HG03342 (cell line): ENCODE results near the gene CDC25A.
"Not testable (repeated sequence)": the region's sequence is repeated elsewhere in the genome, so short reads cannot be mapped to it uniquely, and the experiment has no call there.

Experiments used
- ATAC-seq: cut with Tn5 transposase; IDR thresholded peaks from one replicate; pipeline ENCODE4 v1.9.1; 2021; ENCODE audit warnings: mild to moderate bottlenecking, moderate library complexity; ENCODE audit not compliant: unreplicated experiment

Gene CDC25A

DNA sequence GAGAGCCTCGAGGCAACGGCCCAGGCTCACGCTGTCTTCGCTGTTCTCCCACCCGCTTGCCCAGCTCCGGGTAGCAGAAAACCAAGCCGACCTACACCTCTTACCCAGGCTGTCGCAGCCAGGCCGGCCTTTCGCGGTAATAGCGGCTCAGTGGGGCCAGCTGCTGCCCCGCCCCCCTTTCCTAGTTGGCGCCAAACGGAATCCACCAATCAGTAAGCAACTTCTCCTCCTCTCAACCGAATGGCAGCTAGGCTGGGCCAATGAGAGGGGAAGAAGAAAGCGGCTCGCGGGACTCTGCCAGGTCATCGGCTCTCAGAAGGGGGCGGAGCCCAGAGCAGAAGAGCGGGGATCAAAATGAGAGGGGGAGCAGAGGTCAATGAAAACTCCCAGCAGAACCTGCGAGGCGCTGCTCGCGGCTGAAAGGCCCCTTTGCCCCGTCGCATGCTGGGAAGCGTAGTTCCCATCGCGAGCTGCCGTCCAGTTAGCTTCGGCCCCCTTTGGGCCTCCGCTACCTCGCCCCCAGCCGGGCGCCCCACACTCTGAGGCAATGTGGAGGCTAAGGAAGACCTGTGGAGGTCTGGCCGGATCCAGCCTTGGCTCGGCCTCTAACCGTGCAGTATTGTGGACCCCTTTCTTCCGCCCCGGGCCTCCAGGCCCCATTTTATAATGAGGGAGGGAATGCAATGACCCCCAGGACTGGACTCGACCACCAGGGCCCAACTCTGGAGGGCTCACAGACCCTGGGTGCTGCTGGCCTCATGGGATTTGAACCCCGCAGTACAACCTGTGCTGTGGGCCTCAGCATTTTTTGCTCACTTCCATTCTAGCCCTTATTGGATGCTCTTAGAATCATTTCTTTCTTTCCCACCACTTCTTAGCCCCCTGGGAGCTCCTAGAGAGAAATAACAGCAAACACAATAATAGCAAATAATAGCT lies at the start of gene CDC25A:
Gene CDC25A, minus strand, starts transcription at position 152 of the 936 bp plus-strand sequence. CDS start 470 bp downstream, outside the sequence.
- ATAC-seq, result peak; percentile 95

DNA sequence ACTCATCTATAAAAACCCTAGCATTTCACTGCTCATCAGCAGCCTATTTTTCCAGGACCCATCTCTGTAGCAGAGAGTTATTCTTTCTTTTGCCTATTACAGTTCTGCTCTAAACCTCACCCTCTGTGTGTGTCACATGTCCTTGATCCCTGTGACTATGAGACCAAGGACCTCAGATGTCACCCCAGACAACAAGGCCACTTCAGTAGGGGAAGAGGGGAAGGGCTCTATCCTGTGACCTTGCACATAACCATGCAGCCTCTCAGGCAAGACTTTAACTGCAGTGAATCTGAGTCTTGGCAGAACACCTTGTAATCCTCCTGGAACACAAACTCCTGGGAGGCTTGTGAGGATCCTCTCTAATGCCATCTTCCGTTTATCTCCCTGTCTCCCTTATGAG lies 48.3 kb upstream of the CDC25A start:
- ATAC-seq, result no peak

DNA sequence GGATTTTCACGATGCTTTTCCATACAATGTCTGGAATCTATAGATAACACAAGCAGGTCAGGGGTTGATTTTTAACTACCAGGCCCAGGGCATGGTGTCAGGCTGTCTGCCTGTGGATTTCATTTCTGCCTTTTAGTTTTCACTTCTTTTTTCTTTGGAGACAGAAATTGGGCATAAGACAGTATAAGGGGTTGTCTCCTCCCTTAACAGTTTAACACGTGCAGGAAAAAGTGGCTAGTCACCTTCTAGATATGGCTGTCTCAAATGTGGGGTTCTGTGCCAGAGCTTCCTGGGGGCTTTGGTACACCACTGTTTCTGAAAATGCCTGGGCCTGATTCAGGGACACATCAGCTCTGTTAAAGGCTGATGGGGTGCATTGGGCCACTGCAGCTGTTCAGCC lies 45.3 kb upstream of the CDC25A start:
- ATAC-seq, result no peak

- ATAC-seq, result peak; percentile 70
Measured at GRCh38 chr3:48232734-48233133, 44.5 kb upstream of the CDC25A start.

GRCh38 chr3:48232232-48232631 lies 44.0 kb upstream of the CDC25A start:
- ATAC-seq, result no peak

- ATAC-seq, result no peak
Measured at GRCh38 chr3:48226939-48227338, 38.7 kb upstream of the CDC25A start.

- ATAC-seq, result no peak
Measured at GRCh38 chr3:48225587-48225986, 37.4 kb upstream of the CDC25A start.

GRCh38 chr3:48222616-48223513 lies 34.6 kb upstream of the CDC25A start, which contains the start of gene CAMP:
Gene CAMP (plus strand): TSS chr3:48223495. CDS start chr3:48223512, 17 bp downstream.
- ATAC-seq, result peak; percentile 56

DNA sequence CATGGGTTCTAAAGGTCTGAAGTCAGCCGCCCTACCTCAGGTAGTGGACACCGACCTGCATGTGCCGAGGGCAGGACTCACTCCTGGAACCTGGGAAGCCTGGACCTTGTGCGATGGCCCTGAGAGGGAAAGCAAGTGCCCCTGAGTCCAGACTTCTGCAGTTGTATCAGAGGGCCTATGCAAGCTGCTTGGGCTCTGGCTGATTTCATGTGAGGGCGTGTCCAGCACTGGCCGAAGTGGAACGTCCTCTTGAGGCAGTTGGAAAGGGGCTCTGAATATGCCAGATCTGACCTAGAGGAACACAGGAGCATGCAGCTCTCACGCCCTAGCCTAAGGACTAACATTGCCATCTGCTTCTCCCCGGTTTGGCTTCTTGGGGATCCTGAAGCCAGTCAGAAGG lies 32.5 kb upstream of the CDC25A start:
- ATAC-seq, result no peak

DNA sequence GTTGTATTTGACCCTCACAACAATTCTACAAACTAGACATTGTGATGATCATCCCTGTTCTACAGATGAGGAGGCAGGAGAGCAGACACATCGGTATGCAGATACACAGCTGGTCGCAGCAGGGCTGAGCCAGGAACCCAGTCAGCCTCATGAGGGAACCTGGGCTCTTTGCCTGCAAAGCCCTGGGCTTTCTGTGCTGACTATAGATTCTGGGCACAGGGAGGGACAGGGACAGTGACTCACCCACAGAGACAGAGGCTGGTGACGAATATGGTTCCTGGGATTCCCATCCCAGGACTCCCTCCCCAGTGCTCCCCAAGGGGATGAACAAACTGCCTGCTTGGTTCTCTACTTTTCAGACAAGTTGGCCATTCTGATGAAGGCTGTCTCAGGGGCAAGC lies 31.3 kb upstream of the CDC25A start:
- ATAC-seq, result no peak

DNA sequence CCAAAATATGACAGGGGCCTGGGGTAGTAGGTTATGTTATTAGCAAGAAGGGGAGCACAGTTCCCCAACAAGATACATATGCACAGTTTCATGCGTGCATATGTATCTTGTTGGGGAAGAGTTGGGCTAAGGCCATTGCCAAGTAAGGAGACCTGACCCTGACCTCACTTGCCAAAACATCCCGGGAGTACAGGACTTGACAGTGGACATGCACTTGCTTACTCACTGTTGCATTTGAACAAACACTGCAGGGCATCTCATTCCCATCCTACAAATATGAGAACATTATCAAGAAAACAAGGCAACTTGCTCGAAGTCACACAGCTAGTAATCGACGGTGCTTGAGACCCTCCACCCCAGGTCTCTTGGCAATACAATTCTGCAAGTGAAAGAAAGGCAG lies 30.3 kb upstream of the CDC25A start:
- ATAC-seq, result no peak

GRCh38 chr3:48217449-48217848 lies 29.2 kb upstream of the CDC25A start:
- ATAC-seq, result no peak

DNA sequence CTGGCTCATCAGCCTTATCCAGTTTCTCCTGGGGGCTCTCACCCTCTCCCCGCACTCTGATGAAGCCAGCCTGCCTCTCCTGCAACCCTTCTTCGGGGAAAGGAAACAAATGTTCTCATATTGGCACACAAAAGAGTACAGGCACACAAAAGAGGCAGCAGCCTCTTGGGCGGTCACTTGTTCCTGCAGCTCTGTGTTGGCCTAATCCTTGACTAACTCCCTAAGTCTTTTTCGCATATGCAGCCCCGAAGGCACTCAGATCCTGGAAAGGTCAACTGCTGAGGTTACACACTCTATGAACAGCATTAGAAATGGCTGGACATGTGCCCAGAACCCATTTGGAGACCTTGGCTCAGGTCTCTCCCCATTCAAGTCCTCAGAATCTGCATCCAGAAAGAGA lies 27.7 kb upstream of the CDC25A start:
- ATAC-seq, result no peak

GRCh38 chr3:48215466-48215865 lies 27.2 kb upstream of the CDC25A start:
- no peak for ATAC-seq

- ATAC-seq, result no peak
Measured at GRCh38 chr3:48215019-48215418, 26.8 kb upstream of the CDC25A start.

GRCh38 chr3:48214225-48214624 lies 26.0 kb upstream of the CDC25A start:
- no peak for ATAC-seq

DNA sequence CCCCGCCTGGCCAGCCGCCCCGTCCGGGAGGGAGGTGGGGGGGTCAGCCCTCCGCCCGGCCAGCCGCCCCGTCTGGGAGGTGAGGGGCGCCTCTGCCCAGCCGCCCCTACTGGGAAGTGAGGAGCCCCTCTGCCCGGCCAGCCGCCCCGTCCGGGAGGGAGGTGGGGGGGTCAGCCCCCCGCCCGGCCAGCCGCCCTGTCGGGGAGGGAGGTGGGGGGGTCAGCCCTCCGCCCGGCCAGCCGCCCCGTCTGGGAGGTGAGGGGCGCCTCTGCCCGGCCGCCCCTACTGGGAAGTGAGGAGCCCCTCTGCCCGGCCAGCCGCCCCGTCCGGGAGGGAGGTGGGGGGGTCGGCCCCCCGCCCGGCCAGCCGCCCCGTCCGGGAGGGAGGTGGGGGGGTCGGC lies 23.6 kb upstream of the CDC25A start:
- not testable (repeated sequence) for ATAC-seq

GRCh38 chr3:48210534-48210933 lies 22.3 kb upstream of the CDC25A start:
- ATAC-seq, result not testable (repeated sequence)

- ATAC-seq, result no peak
Measured at GRCh38 chr3:48209445-48209844, 21.2 kb upstream of the CDC25A start.

- no peak for ATAC-seq
Measured at GRCh38 chr3:48208076-48208475, 19.9 kb upstream of the CDC25A start.

GRCh38 chr3:48202632-48203031 lies 14.4 kb upstream of the CDC25A start:
- no peak for ATAC-seq

GRCh38 chr3:48199117-48199516 lies 10.9 kb upstream of the CDC25A start:
- no peak for ATAC-seq
